Measurements from ENCODE around the gene SPON1.

DNA sequence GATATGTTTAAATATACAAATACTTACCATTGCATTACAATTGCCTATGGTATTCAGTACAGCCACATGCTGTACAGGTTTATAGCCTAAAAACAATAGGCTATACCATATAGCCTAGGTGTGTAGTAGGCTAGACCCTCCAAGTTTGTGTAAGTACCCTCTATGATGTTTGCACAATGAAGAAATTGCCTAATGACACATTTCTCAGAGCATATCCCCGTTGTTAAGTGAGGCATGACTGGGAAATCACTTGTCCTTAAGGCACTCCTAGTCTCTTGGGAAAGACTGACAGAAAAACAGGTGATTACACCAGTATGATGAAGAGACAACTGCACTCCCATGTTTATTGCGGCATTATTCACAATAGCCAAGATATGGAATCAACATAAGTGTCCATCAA is 187.2 kb downstream of the SPON1 start:
- TF ChIP-seq, protein P1, sequence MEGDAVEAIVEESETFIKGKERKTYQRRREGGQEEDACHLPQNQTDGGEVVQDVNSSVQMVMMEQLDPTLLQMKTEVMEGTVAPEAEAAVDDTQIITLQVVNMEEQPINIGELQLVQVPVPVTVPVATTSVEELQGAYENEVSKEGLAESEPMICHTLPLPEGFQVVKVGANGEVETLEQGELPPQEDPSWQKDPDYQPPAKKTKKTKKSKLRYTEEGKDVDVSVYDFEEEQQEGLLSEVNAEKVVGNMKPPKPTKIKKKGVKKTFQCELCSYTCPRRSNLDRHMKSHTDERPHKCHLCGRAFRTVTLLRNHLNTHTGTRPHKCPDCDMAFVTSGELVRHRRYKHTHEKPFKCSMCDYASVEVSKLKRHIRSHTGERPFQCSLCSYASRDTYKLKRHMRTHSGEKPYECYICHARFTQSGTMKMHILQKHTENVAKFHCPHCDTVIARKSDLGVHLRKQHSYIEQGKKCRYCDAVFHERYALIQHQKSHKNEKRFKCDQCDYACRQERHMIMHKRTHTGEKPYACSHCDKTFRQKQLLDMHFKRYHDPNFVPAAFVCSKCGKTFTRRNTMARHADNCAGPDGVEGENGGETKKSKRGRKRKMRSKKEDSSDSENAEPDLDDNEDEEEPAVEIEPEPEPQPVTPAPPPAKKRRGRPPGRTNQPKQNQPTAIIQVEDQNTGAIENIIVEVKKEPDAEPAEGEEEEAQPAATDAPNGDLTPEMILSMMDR (IDR thresholded peaks at IDR 0.05) = no peak
- TF ChIP-seq POLR2A (IDR thresholded peaks at IDR 0.05) = no peak

Data from heart left ventricle (tissue), 13 donors.